ENCODE data around the gene TRIM26. TPM values are rescaled to one million over a fixed set of nuclear protein-coding genes. Genes with fewer than 3 reads are reported as not detected.
"Not testable (repeated sequence)": the region's sequence is repeated elsewhere in the genome, so short reads cannot be mapped to it uniquely, and the experiment has no call there.

The TRIM26 gene
- total RNA-seq, 4 donors from 2014 or later, result 22.8 to 30.9 (median 25.1) TPM

DNA sequence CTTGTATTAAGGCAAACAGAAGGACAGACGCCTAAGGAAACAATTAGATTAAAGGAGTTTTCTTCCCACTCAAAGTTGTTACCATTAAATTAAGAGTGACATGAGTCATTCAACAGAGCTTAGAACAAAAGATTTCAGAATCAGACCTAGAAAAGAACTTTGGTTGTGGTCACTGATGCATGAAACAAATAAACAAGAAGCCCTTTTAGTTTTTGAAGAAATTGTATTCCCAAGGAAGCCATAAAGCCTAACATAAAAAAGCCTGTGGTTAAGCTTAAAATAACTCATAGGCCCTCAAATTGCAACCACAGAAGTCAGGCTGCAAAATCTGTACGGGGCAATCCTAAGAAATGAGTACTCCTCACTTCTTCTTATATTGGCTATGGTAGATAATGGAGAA is 17.9 kb upstream of the TRIM26 start:
- in situ Hi-C loops (cut with MboI; ENCODE audit: low sequenced_read_pairs in 4 of 4) (no loop called here), intact Hi-C loops (cut with DNase I; ENCODE audit: low total_unique reads) (no loop called here)
- H3K4me1 ChIP-seq, result no peaks in the 10 kb centered on the region
- TF ChIP-seq, protein P1, sequence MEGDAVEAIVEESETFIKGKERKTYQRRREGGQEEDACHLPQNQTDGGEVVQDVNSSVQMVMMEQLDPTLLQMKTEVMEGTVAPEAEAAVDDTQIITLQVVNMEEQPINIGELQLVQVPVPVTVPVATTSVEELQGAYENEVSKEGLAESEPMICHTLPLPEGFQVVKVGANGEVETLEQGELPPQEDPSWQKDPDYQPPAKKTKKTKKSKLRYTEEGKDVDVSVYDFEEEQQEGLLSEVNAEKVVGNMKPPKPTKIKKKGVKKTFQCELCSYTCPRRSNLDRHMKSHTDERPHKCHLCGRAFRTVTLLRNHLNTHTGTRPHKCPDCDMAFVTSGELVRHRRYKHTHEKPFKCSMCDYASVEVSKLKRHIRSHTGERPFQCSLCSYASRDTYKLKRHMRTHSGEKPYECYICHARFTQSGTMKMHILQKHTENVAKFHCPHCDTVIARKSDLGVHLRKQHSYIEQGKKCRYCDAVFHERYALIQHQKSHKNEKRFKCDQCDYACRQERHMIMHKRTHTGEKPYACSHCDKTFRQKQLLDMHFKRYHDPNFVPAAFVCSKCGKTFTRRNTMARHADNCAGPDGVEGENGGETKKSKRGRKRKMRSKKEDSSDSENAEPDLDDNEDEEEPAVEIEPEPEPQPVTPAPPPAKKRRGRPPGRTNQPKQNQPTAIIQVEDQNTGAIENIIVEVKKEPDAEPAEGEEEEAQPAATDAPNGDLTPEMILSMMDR (IDR thresholded peaks at IDR 0.05 in 4 of 5, conservative IDR thresholded peaks at IDR 0.05 in 1 of 5), result no peak
- TF ChIP-seq POLR2A (IDR thresholded peaks at IDR 0.05), result no peak
- no peaks in the 10 kb centered on the region for H3K9me3 ChIP-seq
- no peaks in the 10 kb centered on the region for H3K27me3 ChIP-seq
- no peak for DNase-seq
- no peak overlapping the region for H3K27ac ChIP-seq
- H3K4me3 ChIP-seq, result no peak overlapping the region
- no peak for ATAC-seq
- H3K36me3 ChIP-seq, result no peaks in the 10 kb centered on the region

DNA sequence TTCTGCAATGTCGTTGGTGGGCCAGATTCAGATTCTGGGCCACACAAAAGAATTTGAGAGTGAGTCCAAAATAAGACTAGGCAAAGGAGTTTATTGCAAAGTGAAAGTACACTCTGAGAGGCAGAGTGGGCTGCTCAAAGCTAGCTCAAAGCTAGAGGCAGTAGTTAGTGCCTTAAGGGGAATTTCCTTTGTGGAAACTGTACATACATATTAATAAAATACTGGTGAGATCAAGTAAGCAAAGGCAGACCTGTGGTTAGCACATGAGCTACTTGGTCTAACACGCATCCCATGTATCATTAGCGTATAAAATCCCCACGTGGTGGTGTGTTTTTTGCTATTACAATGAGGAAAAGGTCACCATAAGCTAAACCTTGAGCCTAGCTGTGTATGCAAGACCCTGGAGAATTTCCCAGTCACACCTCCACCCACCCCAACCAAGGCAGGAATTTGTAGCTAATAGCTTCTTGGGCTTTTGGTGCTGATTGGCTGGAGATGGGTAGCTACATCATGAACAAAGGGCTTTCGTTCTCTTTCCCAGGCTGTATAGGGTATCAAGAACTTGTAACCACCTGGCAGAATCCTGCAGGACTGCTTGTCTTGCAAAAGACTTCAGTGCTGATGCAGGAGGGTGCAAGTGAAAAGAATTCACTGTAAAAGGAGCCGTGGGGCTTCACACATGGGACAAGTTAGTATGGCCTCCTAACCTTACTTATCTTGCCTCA is 14.7 kb upstream of the TRIM26 start:
- no peaks in the 10 kb centered on the region for H3K27me3 ChIP-seq
- H3K27ac ChIP-seq, result no peak overlapping the region
- in situ Hi-C loops (cut with MboI; ENCODE audit: low sequenced_read_pairs in 4 of 4) (no loop called here), intact Hi-C loops (cut with DNase I; ENCODE audit: low total_unique reads) (no loop called here)
- no peaks in the 10 kb centered on the region for H3K4me1 ChIP-seq
- peaks cover 0 to 3% (median 0%) of the 10 kb centered on the region in 3 donors for H3K9me3 ChIP-seq
- DNase-seq, result no peak
- ATAC-seq, result no peak
- no peaks in the 10 kb centered on the region for H3K36me3 ChIP-seq
- TF ChIP-seq POLR2A (IDR thresholded peaks at IDR 0.05), result no peak
- TF ChIP-seq, protein P1 (IDR thresholded peaks at IDR 0.05 in 4 of 5, conservative IDR thresholded peaks at IDR 0.05 in 1 of 5), result no peak
- no peak overlapping the region for H3K4me3 ChIP-seq

DNA sequence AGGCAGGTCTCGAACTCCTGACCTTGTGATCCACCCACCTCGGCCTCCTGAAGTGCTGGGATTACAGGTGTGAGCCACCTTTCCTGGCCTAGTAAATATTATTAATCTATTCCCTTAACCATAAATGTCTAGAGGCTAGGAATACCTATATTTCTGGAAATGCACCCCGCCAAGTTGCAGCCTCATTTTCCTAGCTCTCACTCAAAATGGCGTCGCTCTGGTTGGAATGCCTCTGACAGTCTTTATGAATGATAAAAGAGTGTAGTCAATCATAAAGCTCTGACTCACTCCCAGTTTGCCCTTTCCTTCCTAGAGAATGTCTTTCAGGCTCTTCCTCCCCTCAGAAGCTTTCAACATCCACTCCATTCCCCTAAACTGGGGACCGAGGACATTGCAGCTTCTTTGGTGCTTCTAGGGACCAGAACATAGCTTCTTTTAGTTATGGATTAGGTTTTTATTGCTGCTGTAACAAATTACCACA is 14.1 kb upstream of the TRIM26 start:
- Histone ChIP-seq H3K36me3 (no peaks in the 10 kb centered on the region), H3K27me3 (no peaks in the 10 kb centered on the region), H3K4me1 (no peaks in the 10 kb centered on the region), H3K9me3 (peaks cover 0 to 3% (median 0%) of the 10 kb centered on the region in 3 donors), H3K27ac (no peak overlapping the region), H3K4me3 (no peak overlapping the region)
- TF ChIP-seq, protein P1 (IDR thresholded peaks at IDR 0.05 in 4 of 5, conservative IDR thresholded peaks at IDR 0.05 in 1 of 5), result no peak
- no peak for TF ChIP-seq POLR2A (IDR thresholded peaks at IDR 0.05)
- in situ Hi-C loops (cut with MboI; ENCODE audit: low sequenced_read_pairs in 4 of 4) (no loop called here), intact Hi-C loops (cut with DNase I; ENCODE audit: low total_unique reads) (no loop called here)
- DNase-seq (no peak), ATAC-seq (no peak)

DNA sequence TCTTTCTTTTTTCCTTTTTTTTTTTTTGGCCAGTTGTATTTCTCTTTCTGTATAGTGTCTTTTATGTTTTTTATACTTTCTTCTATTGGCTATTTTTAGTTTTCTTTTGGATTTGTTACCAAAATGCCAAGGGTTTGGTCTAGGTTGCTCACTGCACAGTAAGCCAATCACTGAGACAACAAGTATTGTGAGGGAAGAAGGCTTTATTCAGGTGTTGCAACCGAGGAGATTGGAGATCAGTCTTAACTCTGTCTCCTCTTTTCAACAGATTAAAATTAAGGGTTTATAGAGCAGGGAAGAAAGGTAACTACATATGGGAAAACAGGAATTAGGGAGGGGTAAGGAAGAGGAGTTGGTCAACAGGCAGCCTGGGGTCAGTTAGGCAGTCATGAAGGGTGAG is 10.1 kb upstream of the TRIM26 start:
- in situ Hi-C loops (cut with MboI; ENCODE audit: low sequenced_read_pairs in 4 of 4), result no loop called here

DNA sequence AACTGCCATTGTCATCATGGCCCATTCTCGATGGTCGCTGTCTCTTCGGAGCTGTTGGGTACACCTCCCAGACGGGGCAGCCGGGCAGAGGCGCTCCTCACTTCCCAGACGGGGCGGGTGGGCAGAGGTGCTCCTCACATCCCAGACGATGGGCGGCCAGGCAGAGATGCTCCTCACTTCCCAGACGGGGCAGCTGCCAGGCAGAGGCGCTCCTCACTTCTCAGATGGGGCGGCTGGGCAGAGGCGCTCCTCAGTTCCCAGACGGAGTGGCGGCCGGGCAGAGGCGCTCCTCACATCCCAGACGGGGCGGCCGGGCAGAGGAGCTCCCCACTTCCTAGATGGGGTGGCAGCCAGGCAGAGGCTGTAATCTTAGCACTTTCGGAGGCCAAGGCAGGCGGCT is 8.8 kb upstream of the TRIM26 start:
- H3K36me3 ChIP-seq; H3K4me1 ChIP-seq; in situ Hi-C loops (cut with MboI; ENCODE audit: low sequenced_read_pairs in 4 of 4); H3K4me3 ChIP-seq; H3K9me3 ChIP-seq; intact Hi-C loops (cut with DNase I; ENCODE audit: low total_unique reads); ATAC-seq; H3K27ac ChIP-seq; DNase-seq; H3K27me3 ChIP-seq: not testable (repeated sequence)

More for the DNA sequence above, 10.1 kb upstream of the TRIM26 start:
- no peak for DNase-seq
- Histone ChIP-seq H3K27me3 (no peaks in the 10 kb centered on the region), H3K36me3 (no peaks in the 10 kb centered on the region), H3K4me3 (no peak overlapping the region), H3K4me1 (no peaks in the 10 kb centered on the region), H3K9me3 (peaks cover 0 to 3% (median 0%) of the 10 kb centered on the region in 3 donors), H3K27ac (no peak overlapping the region)
- no peak for ATAC-seq
- TF ChIP-seq, protein P1 (IDR thresholded peaks at IDR 0.05 in 4 of 5, conservative IDR thresholded peaks at IDR 0.05 in 1 of 5), result no peak
- TF ChIP-seq POLR2A (IDR thresholded peaks at IDR 0.05), result no peak
- intact Hi-C loops (cut with DNase I; ENCODE audit: low total_unique reads), result no loop called here

DNA sequence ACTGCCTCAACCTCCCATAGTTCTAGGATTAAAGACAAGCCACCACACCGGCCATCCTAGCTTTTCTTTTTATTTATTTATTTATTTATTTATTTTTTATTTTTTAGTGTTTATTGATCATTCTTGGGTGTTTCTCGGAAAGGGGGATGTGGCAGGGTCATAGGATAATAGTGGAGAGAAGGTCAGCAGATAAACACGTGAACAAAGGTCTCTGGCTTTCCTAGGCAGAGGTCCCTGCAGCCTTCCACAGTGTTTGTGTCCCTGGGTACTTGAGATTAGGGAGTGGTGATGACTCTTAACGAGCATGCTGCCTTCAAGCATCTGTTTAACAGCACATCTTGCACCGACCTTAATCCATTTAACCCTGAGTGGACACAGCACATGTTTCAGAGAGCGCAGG is 8.2 kb upstream of the TRIM26 start:
- intact Hi-C loops (cut with DNase I; ENCODE audit: low total_unique reads); DNase-seq; H3K27me3 ChIP-seq; H3K9me3 ChIP-seq; ATAC-seq; in situ Hi-C loops (cut with MboI; ENCODE audit: low sequenced_read_pairs in 4 of 4); H3K36me3 ChIP-seq; H3K27ac ChIP-seq; H3K4me1 ChIP-seq; H3K4me3 ChIP-seq: not testable (repeated sequence)

Data from gastrocnemius medialis (tissue), 4 donors.